NCI-H2171 treated with DMSO at 0.1 percent for 48 hours (cell line): ENCODE data around the gene BNIP5.

Experiments used
- DNase-seq: peaks from one replicate; lab custom pipeline; 2025; lab: John Stamatoyannopoulos, UW

Gene BNIP5

GRCh38 chr6:36292170-36292569, 44.5 kb downstream of the BNIP5 start:
- DNase-seq: no peak

GRCh38 chr6:36290668-36291620, 45.7 kb downstream of the BNIP5 start:
- DNase-seq: no peak

GRCh38 chr6:36289281-36289878, 47.3 kb downstream of the BNIP5 start:
- peak; percentile 96 for DNase-seq

- DNase-seq: no peak
Observed at GRCh38 chr6:36286858-36287257, 49.8 kb downstream of the BNIP5 start.

GRCh38 chr6:36285797-36286196, 50.9 kb downstream of the BNIP5 start:
- no peak for DNase-seq

GRCh38 chr6:36285187-36285671, 51.5 kb downstream of the BNIP5 start:
- no peak for DNase-seq

GRCh38 chr6:36284359-36284758, 52.3 kb downstream of the BNIP5 start:
- DNase-seq: no peak

- no peak for DNase-seq
Observed at GRCh38 chr6:36283608-36284007, 53.1 kb downstream of the BNIP5 start.

- no peak for DNase-seq
Observed at GRCh38 chr6:36280983-36281382, 55.7 kb downstream of the BNIP5 start.

GRCh38 chr6:36280467-36280866, 56.2 kb downstream of the BNIP5 start:
- DNase-seq: no peak

- no peak for DNase-seq
Observed at GRCh38 chr6:36277946-36278470, 58.7 kb downstream of the BNIP5 start.

GRCh38 chr6:36276581-36277536, 59.8 kb downstream of the BNIP5 start:
- DNase-seq: no peak

GRCh38 chr6:36273802-36274514, 62.7 kb downstream of the BNIP5 start:
- no peak for DNase-seq

GRCh38 chr6:36273067-36273466, 63.6 kb downstream of the BNIP5 start:
- DNase-seq: no peak

- peak; percentile 58 for DNase-seq
Observed at GRCh38 chr6:36272234-36272633, 64.5 kb downstream of the BNIP5 start.

GRCh38 chr6:36269834-36270705, 66.6 kb downstream of the BNIP5 start, which contains the start of gene PNPLA1:
Gene PNPLA1 (plus strand): TSS chr6:36270060. CDS start chr6:36270460, 400 bp downstream.
- DNase-seq: no peak

GRCh38 chr6:36268478-36269275, 68.0 kb downstream of the BNIP5 start:
- DNase-seq: no peak

- DNase-seq: no peak
Observed at GRCh38 chr6:36267731-36268477, 68.8 kb downstream of the BNIP5 start.
